Mucosa of descending colon (tissue), 3 donors: ENCODE measurements around the gene SNRPD3. TPM values are rescaled to one million over a fixed set of nuclear protein-coding genes. Genes with fewer than 3 reads are reported as not detected.

Source experiments
- ATAC-seq: fragments of 200-7000 bp; cut with Tn5 transposase; one replicate; pipeline ENCODE4 v1.9.1; 2020; ENCODE audit warnings: mild to moderate bottlenecking, moderate library complexity
- DNase-seq, 3 donors: peaks; one replicate each; pipeline ENCODE4 v3.0.0-alpha.2; 2020
- H3K36me3 ChIP-seq: fragments of 200-600 bp; one replicate; pipeline ENCODE4 v1.8.0; 2021; ENCODE audit warnings: low read depth, mild to moderate bottlenecking
- H3K4me1 ChIP-seq: fragments of 200-600 bp; one replicate; pipeline ENCODE4 v1.8.0; 2021; ENCODE audit warnings: low read depth, mild to moderate bottlenecking
- H3K4me3 ChIP-seq: fragments of 200-600 bp; one replicate; pipeline ENCODE4 v1.8.0; 2021; ENCODE audit warnings: mild to moderate bottlenecking
- H3K9me3 ChIP-seq: fragments of 200-600 bp; one replicate; pipeline ENCODE4 v1.8.0; 2021; ENCODE audit warnings: mild to moderate bottlenecking
- CTCF ChIP-seq: fragments of 200-600 bp; IDR thresholded peaks from one replicate; pipeline ENCODE4 v1.8.0; 2022; ENCODE audit warnings: antibody characterized with exemption, mild to moderate bottlenecking
- intact Hi-C, 2 donors: fragments of 100-400 bp; cut with DNase I in 1 of 2; cut with micrococcal nuclease in 1 of 2; formaldehyde crosslinking; loops; one replicate each; pipeline versions ENCODE4 v1.11.0 to v1.11.1; 2022; cut with DNase I, micrococcal nuclease
- total RNA-seq, 3 donors: library from RNA; stranded (reverse); fragmentation: NEBNext Ultra II Directional in 2 of 3; extraction: Animal tissue kit (Norgen Biotek cat#: 25700) in 2 of 3; gene quantifications; one replicate each; pipeline versions ENCODE4 v1.2.1 to v1.2.4, GENCODE V29; 2021 to 2023
- donor health status: DM: no; HTN: no; CAD: no; lungs with moderate emphysema.
- donor health status: DM: no; HTN: no; CAD: no.
- donor health status: DM: no; HTN: yes; CAD: no.

SNRPD3 gene
- total RNA-seq, 3 donors from 2014 or later, result 56.6 to 77.6 (median 77.2) TPM

- peak; percentile 85 for ATAC-seq
- Histone ChIP-seq H3K9me3 (no peaks in the 10 kb centered on the region), H3K4me3 (no peak overlapping the region), H3K4me1 (peaks cover 16% of the 10 kb centered on the region), H3K36me3 (no peaks in the 10 kb centered on the region)
- DNase-seq, result peak in 1 of 3 donors; percentile 71
- no peak for TF ChIP-seq CTCF
- intact Hi-C loops, result no loop called here
Measured at GRCh38 chr22:24578355-24579257, 22.8 kb downstream of the SNRPD3 start.

GRCh38 chr22:24579258-24579601 lies 23.4 kb downstream of the SNRPD3 start:
- H3K36me3 ChIP-seq, result no peaks in the 10 kb centered on the region
- TF ChIP-seq CTCF, result no peak
- intact Hi-C loops, result no loop called here
- H3K9me3 ChIP-seq, result no peaks in the 10 kb centered on the region
- H3K4me3 ChIP-seq, result no peak overlapping the region
- peaks cover 16% of the 10 kb centered on the region for H3K4me1 ChIP-seq
- ATAC-seq, result no peak
- no peak for DNase-seq

DNA sequence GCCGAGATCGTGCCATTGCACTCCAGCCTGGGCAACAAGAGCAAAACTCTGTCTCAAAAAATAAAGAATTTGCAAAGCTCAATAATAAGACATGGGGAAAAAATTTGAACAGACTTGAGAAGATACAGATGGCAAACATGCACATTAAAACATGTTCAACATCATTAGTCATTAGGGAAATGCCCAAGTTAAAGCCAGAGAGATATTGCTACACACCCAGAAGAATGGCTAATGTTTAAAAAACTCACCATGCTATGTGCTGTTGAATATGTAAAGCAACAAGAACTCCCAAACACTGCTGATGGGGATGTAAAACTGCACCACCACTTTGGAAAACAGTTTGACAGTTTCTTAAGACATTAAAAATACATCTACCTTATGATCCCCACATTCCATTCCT lies 24.5 kb downstream of the SNRPD3 start:
- no peak for TF ChIP-seq CTCF
- H3K4me1 ChIP-seq, result peaks cover 16% of the 10 kb centered on the region
- intact Hi-C loops, result no loop called here
- no peaks in the 10 kb centered on the region for H3K9me3 ChIP-seq
- H3K36me3 ChIP-seq, result no peaks in the 10 kb centered on the region
- ATAC-seq (no peak), DNase-seq (no peak)
- no peak overlapping the region for H3K4me3 ChIP-seq

DNA sequence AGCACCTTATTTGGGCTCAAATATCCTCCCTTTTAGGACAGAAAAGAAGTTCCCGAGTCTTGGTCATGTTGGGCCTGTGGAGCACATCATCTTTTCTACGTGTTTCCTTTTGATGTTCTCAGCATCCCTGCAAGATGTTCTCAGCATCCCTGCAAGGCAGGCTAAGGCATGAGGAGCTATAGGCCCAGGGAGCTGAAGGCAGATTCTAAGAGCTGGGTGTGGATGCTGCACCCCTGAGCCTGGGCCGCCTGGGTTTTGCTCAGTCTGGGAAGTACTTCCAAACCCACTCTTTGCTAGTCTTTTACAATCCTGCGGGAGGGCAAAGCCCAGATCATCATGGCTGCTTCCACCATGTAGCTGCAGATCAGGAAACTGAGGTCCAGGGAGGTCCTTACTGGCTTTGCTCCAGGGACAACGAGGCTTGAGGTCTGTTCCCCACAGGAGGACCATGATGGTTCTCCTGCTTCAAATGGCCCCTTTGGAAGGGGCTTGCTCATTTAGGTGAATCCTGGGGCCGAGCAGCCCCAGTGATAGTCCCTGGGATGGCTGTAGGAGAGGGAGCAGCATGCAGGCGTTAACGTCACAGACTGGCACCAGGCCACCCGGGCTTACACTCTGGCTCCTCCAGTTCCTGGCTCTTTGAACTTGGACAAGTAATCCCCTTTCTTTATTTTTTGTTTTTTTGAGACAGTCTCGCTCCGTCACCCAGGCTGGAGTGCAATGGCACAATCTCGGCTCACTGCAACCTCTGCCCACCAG lies 26.4 kb downstream of the SNRPD3 start:
- no peak for TF ChIP-seq CTCF
- H3K4me3 ChIP-seq, result no peak overlapping the region
- H3K4me1 ChIP-seq, result peaks cover 16% of the 10 kb centered on the region
- ATAC-seq (no peak), DNase-seq (no peak)
- no peaks in the 10 kb centered on the region for H3K9me3 ChIP-seq
- no peaks in the 10 kb centered on the region for H3K36me3 ChIP-seq
- intact Hi-C loops, result no loop called here

- intact Hi-C loops, result no loop called here
- Histone ChIP-seq H3K9me3 (no peaks in the 10 kb centered on the region), H3K4me1 (peaks cover 10% of the 10 kb centered on the region), H3K36me3 (no peaks in the 10 kb centered on the region), H3K4me3 (no peak overlapping the region)
- DNase-seq, result peak in 1 of 3 donors; percentile 43
- ATAC-seq, result peak; percentile 27
- no peak for TF ChIP-seq CTCF
Measured at GRCh38 chr22:24583221-24584165, 27.7 kb downstream of the SNRPD3 start.
